D721Med (cell line): ENCODE data around the gene SNX2.
"Not testable (repeated sequence)": the region's sequence is repeated elsewhere in the genome, so short reads cannot be mapped to it uniquely, and the experiment has no call there.

ENCODE experiments used
- DNase-seq: peaks from one replicate; pipeline ENCODE4 v3.0.0; 2011; ENCODE audit warnings: low spot score; ENCODE audit not compliant: insufficient read length
- FAIRE-seq: peaks from 2 replicates; lab custom pipeline; 2011; peaks lifted over from hg19 to GRCh38; lab: Jason Lieb, UNC
- CTCF ChIP-seq: IDR thresholded peaks from 2 replicates; pipeline ENCODE4 v1.5.1; 2012; ENCODE audit warnings: mild to moderate bottlenecking, control low read depth; ENCODE audit not compliant: insufficient read depth; ENCODE audit errors: missing control alignments

The SNX2 gene

DNA sequence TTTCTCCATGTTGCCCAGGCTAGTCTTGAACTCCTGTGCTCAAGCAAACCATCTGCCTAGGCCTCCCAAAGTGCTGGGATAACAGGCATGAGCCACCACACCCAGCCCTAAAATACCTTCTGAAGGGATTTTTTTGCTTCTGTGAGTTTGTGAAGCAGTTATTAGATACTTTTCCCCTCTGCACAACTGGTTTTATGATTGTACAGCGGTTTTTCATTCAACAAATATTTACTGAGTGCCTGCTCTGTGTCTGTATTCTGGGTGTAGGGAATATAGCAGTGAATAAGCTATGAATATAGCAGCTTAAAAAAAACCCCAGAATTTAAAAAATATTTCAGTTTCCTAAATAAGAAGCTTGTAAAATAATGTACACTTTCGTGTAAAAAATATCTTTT lies 72.8 kb downstream of the SNX2 start:
- no peak for FAIRE-seq
- TF ChIP-seq CTCF: no peak
- no peak for DNase-seq

GRCh38 chr5:122849771-122850170 lies 74.9 kb downstream of the SNX2 start:
- TF ChIP-seq CTCF: no peak
- no peak for DNase-seq
- no peak for FAIRE-seq

DNA sequence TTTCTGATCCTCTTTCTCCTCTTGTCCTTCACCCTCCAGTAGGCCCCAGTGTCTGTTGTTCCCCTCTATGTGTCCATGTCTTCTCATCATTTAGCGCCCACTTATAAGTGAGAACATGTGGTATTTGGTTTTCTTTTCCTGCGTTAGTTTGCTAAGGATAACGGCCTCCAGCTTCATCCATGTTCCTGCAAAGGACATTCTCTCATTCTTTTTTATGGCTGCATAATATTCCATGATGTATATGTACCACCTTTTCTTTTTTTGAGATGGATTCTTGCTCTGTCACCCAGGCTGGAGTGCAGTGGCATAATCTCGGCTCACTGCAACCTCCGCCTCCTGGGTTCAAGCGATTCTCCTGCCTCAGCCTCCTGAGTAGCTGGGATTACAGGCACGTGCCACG lies 82.7 kb downstream of the SNX2 start:
- DNase-seq, FAIRE-seq: not testable (repeated sequence)

- no peak for TF ChIP-seq CTCF
- no peak for FAIRE-seq
- DNase-seq: no peak
These were observed 83.6 kb downstream of the SNX2 start for GRCh38 chr5:122858451-122858850.

DNA sequence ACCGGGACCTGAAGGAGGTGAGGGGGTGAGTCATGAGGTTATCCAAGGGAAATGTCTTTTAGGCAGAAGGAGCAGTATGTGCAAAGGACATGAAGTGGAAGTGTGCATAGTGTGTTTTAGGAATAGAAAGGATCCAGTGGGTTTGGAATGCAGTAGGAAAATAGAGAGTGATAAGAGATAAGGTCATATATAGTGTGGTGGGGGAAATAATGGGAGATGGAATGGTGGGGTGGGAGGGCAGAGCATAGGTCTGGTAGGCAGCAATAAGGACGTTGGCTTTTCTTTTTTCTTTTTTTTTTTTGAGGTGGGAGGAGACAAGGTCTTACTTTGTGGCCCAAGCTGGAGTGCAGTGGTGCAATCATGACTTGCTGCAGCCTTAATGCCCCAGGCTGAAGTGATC lies 88.4 kb downstream of the SNX2 start:
- FAIRE-seq (no peak), DNase-seq (no peak)
- TF ChIP-seq CTCF: no peak

GRCh38 chr5:122863721-122864120 lies 88.8 kb downstream of the SNX2 start:
- TF ChIP-seq CTCF: no peak
- FAIRE-seq (no peak), DNase-seq (no peak)

DNA sequence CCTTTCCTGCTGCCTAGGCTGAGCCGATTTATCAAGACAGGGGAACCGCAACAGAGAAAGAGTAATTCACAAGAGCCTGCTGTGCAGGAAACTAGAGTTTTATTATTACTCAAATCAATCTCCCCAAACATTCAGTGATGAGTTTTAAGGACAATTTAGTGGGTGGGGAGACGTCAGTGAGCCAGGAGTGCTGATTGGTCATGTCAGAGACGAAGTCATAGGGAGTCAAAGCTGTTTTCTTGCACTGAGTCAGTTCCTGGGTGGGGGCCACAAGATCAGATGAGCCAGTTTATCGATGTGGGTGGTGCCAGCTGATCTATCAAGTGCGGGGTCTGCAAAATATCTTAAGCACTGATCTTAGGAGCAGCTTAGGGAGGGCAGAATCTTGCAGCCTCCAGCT lies 89.5 kb downstream of the SNX2 start:
- TF ChIP-seq CTCF: no peak
- FAIRE-seq: no peak
- DNase-seq: no peak

DNA sequence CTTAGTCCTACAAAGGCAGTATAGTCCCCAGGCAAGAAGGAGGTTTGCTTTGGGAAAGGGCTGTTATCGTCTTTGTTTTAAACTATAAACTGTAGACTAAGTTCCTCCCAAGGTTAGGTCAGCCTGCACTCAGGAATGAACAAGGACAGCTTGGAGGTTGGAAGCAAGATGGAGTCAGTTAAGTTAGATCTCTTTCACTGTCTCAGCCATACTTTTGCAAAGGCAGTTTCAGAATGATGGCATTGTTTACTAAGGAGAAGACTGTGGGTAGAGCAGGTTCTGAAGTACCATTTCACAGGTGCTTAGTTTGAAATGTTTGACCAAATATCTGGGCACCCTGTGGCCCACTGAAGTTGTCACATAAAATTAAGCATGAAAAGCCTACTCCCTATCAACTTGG lies 90.0 kb downstream of the SNX2 start:
- FAIRE-seq: no peak
- DNase-seq: no peak
- no peak for TF ChIP-seq CTCF
